ENCODE data around the gene ENC1. TPM values are rescaled to one million over a fixed set of nuclear protein-coding genes. Genes with fewer than 3 reads are reported as not detected.

Gene ENC1
- total and polyA plus RNA-seq, 10 of the 15 experiments (the other 5 are each of a cell fraction or from before 2014, with no cell fraction given) = 8.2 to 55.5 (median 32.1) TPM

- TF ChIP-seq CEBPZ (IDR thresholded peaks at IDR 0.05; ENCODE audit: low read depth, low read length) (no peak), BHLHE40 (IDR thresholded peaks at IDR 0.05; ENCODE audit: borderline replicate concordance in 1 of 2, low read depth in 2 of 2, low read length in 1 of 2) (peak in 1 of 2 experiments; percentile 14; a peak in 1 of 4 replicates), MXI1 (IDR thresholded peaks at IDR 0.05; ENCODE audit: low read depth, low read length) (no peak; the same call in 1 of the 2 replicates), BRCA1 (IDR thresholded peaks at IDR 0.05; ENCODE audit: low read depth, low read length) (no peak), RCOR1 (conservative IDR thresholded peaks at IDR 0.05; ENCODE audit: low read depth, low read length) (no peak), SREBF1 (IDR thresholded peaks at IDR 0.05; ENCODE audit: low read length) (no peak), RELB (IDR thresholded peaks at IDR 0.05; ENCODE audit: low read depth) (peak; percentile 71; the same call in 1 of the 2 replicates), HDAC2 (IDR thresholded peaks at IDR 0.05) (no peak), BCL3 (IDR thresholded peaks at IDR 0.05; ENCODE audit: borderline replicate concordance, insufficient read depth, low read depth, low read length, poor library complexity, severe bottlenecking) (peak; percentile 78), TAF1 (IDR thresholded peaks at IDR 0.05; ENCODE audit: borderline replicate concordance, low read depth, low read length) (no peak), NR2C2 (IDR thresholded peaks at IDR 0.05; ENCODE audit: borderline replicate concordance, control insufficient read depth, insufficient read length, low read depth) (no peak), PBX3 (IDR thresholded peaks at IDR 0.05; ENCODE audit: insufficient replicate concordance, low read depth, low read length) (peak; percentile 34), E2F4 (IDR thresholded peaks at IDR 0.05; ENCODE audit: low read depth, low read length) (no peak), FOXM1 (IDR thresholded peaks at IDR 0.05; ENCODE audit: low read depth, low read length) (no peak), HDAC6 (IDR thresholded peaks at IDR 0.05; ENCODE audit: unreplicated experiment) (no peak)
- TF ChIP-seq, protein P1, sequence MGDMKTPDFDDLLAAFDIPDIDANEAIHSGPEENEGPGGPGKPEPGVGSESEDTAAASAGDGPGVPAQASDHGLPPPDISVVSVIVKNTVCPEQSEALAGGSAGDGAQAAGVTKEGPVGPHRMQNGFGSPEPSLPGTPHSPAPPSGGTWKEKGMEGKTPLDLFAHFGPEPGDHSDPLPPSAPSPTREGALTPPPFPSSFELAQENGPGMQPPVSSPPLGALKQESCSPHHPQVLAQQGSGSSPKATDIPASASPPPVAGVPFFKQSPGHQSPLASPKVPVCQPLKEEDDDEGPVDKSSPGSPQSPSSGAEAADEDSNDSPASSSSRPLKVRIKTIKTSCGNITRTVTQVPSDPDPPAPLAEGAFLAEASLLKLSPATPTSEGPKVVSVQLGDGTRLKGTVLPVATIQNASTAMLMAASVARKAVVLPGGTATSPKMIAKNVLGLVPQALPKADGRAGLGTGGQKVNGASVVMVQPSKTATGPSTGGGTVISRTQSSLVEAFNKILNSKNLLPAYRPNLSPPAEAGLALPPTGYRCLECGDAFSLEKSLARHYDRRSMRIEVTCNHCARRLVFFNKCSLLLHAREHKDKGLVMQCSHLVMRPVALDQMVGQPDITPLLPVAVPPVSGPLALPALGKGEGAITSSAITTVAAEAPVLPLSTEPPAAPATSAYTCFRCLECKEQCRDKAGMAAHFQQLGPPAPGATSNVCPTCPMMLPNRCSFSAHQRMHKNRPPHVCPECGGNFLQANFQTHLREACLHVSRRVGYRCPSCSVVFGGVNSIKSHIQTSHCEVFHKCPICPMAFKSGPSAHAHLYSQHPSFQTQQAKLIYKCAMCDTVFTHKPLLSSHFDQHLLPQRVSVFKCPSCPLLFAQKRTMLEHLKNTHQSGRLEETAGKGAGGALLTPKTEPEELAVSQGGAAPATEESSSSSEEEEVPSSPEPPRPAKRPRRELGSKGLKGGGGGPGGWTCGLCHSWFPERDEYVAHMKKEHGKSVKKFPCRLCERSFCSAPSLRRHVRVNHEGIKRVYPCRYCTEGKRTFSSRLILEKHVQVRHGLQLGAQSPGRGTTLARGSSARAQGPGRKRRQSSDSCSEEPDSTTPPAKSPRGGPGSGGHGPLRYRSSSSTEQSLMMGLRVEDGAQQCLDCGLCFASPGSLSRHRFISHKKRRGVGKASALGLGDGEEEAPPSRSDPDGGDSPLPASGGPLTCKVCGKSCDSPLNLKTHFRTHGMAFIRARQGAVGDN (IDR thresholded peaks at IDR 0.05) = no peak
Measured at GRCh38 chr5:74632947-74633356, 7.6 kb downstream of the ENC1 start (continued).

Data from GM12878 (cell line).